Adrenal gland (tissue), 5 donors: Measurements from ENCODE around the gene ZC3H12A.

Source experiments
- POLR2A ChIP-seq, 2 donors: fragments of 450-650 bp; IDR thresholded peaks; one replicate each; pipeline ENCODE4 v1.6.1; 2017; ENCODE audit warnings: antibody characterized with exemption in 2 of 2, mild to moderate bottlenecking in 2 of 2, moderate library complexity in 1 of 2
- TF ChIP-seq, protein P1 (sequence below), 6 experiments: fragments of 450-650 bp in 4 of 6; fragments of 200-600 bp in 2 of 6; sonication (generic) in 1 of 6; IDR thresholded peaks; 1 replicate in 5 of 6; 2 replicates in 1 of 6; pipeline versions ENCODE4 v1.5.1 to v1.8.0; 2016 to 2021; ENCODE audit warnings: antibody characterized with exemption in 6 of 6, mild to moderate bottlenecking in 2 of 6, moderate library complexity in 1 of 6
- donor health status: DM: no; HTN: no; CAD: no.

DNA sequence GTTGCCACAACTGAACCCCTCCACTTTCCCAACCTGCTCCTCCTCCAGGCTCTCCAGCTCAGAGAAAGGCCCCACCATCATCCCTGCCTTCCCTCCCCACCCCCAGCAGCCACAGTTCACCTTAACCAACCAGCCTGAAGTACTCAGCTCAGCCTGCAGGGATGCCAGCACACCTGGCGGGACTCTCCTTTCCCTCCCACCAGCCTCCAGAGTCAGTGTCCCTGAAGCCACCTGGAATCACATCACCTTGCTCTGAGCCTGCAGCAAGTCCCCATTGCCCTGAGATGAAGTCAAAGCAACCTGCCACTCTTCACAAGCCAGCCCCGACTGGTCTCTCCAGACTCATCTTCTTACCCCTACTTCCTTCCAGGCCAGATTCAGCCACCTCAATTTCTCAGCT lies 26.2 kb upstream of the ZC3H12A start:
- TF ChIP-seq, protein P1, sequence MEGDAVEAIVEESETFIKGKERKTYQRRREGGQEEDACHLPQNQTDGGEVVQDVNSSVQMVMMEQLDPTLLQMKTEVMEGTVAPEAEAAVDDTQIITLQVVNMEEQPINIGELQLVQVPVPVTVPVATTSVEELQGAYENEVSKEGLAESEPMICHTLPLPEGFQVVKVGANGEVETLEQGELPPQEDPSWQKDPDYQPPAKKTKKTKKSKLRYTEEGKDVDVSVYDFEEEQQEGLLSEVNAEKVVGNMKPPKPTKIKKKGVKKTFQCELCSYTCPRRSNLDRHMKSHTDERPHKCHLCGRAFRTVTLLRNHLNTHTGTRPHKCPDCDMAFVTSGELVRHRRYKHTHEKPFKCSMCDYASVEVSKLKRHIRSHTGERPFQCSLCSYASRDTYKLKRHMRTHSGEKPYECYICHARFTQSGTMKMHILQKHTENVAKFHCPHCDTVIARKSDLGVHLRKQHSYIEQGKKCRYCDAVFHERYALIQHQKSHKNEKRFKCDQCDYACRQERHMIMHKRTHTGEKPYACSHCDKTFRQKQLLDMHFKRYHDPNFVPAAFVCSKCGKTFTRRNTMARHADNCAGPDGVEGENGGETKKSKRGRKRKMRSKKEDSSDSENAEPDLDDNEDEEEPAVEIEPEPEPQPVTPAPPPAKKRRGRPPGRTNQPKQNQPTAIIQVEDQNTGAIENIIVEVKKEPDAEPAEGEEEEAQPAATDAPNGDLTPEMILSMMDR (IDR thresholded peaks at IDR 0.05), result no peak
- TF ChIP-seq POLR2A (IDR thresholded peaks at IDR 0.05), result no peak
